Measurements from ENCODE around the gene ROM1.

- TF ChIP-seq CTCF (IDR thresholded peaks at IDR 0.05; ENCODE audit: low read depth, low read length) = no peak
- no peak for TF ChIP-seq MYC (IDR thresholded peaks at IDR 0.05; ENCODE audit: low read depth, low read length)
- TF ChIP-seq POLR2A (IDR thresholded peaks at IDR 0.05; ENCODE audit: extremely low read depth, insufficient read length) = no peak
- TF ChIP-seq MAX (IDR thresholded peaks at IDR 0.05; ENCODE audit: low read depth, low read length) = no peak
Observed at GRCh38 chr11:62599901-62600300, 13.2 kb upstream of the ROM1 start.

All from NB4 (cell line).